Sciatic nerve (tissue), 2 donors: ENCODE data around the gene DUT. TPM values are rescaled to one million over a fixed set of nuclear protein-coding genes. Genes with fewer than 3 reads are reported as not detected.
A peak's percentile ranks its signal among the peaks of the same experiment; 100 is the strongest.

Experiments used
- ATAC-seq: fragments of 200-7000 bp; cut with Tn5 transposase; one replicate; pipeline ENCODE4 v1.9.1; 2020; ENCODE audit warnings: mild to moderate bottlenecking, moderate library complexity
- DNase-seq: peaks from one replicate; pipeline ENCODE4 v3.0.0-alpha.2; 2020; ENCODE audit warnings: low spot score
- intact Hi-C: fragments of 100-400 bp; cut with DNase I; formaldehyde crosslinking; loops from one replicate; pipeline ENCODE4 v1.14.2; 2022
- total RNA-seq: library from RNA; stranded (reverse); fragmentation: NEBNext Ultra II Directional; extraction: Animal tissue kit (Norgen Biotek cat#: 25700); gene quantifications from one replicate; pipeline ENCODE4 v1.2.1, GENCODE V29; 2021
- donor health status: DM: no; HTN: no; CAD: no.
- donor health status: DM: no; HTN: no; CAD: no.

Gene DUT
- total RNA-seq, 1 donor from 2014 or later: 91.7 TPM

DNA sequence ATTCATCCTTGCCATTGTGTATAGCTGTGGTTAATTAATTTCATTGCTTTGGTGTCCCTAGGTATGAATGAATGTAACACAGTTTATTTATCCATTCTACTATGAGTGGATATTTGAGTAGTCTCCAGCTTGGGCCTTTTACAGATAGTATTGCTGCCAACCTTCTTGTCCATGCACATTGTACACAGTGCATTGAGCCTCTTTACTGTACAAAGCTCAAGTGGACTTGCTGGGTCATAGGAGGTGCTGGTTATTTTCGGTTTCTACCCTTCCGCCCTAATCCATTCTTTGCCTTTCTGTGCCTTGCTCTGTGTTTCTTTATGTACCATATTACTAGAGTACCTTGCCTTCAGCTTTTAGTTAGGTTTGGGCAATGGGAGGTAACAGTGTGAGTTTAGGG lies 60.7 kb downstream of the DUT start:
- ATAC-seq (no peak), DNase-seq (no peak)
- intact Hi-C loops: no loop called here

DNA sequence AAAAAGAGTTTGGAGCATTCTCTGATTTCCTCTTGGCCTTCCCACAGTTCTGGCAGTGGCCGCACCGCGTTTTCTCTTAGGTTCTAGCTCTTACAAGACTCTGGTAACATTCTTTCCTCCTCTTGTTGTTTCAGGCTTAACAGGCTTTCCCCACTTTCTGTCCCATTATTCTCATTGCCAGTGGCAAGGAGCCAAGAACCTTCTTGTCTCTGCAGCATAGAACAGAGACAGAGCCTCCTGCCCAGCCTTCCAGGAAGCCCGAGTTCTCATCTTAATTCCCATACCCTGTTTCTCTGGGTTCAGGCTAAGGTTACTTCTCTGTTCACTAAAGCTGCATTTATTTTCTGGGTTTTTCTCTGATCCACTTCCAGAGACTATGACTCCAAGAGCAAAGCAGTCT lies 61.1 kb downstream of the DUT start:
- intact Hi-C loops: no loop called here
- peak; percentile 69 for DNase-seq
- peak; percentile 67 for ATAC-seq

Other genes starting within 250 kb of the DUT start
- 0.89 TPM for gene SLC24A5, start 210.4 kb upstream of the DUT start, total RNA-seq
- gene MYEF2, start 153.1 kb upstream of the DUT start, total RNA-seq: 49.8 TPM
- gene CTXN2, start 139.8 kb upstream of the DUT start, total RNA-seq: not detected
- not detected for gene SLC12A1, start 125.1 kb upstream of the DUT start, total RNA-seq